Lung microvascular endothelial cell (primary cell): ENCODE measurements around the gene CD99. TPM values are rescaled to one million over a fixed set of nuclear protein-coding genes. Genes with fewer than 3 reads are reported as not detected.

ENCODE experiments used
- DNase-seq, 2 donors: peaks; one replicate each; pipeline versions ENCODE4 v3.0.0 to v3.0.0-alpha.2; 2010; ENCODE audit warnings: low read depth in 2 of 2
- total RNA-seq: library from RNA; depleted of rRNA; stranded (reverse); fragments of >200 nt; gene quantifications from 2 replicates; pipeline ENCODE4 v1.2.1, GENCODE V29; 2014

The CD99 gene
- total RNA-seq, 1 donor from 2014 or later, result 181 TPM

GRCh38 chrX:2698604-2699003 lies 7.5 kb downstream of the CD99 start:
- no peak for DNase-seq

GRCh38 chrX:2699959-2700358 lies 8.9 kb downstream of the CD99 start:
- no peak for DNase-seq

- DNase-seq, result no peak
Observed at GRCh38 chrX:2700405-2701320, 9.6 kb downstream of the CD99 start.

DNA sequence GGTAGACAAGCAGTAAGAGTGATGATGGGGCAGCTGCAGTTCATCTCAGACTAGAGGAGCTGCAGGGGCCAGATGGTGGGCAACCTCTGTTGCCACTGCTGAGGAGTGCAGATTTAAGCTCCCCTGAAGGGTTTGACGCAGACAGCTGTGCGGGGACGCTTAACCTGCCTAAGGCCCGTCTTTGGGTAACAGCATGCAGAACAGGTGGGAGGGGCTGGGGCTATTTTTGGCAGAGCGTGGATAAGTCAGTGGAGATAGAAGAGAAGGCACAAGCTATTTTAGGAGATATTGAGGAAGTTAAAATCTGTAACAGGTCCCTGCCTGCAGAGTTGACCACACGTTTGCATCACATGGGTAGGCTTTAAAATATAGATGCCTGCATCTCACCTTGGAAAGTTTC lies 10.5 kb downstream of the CD99 start:
- DNase-seq, result no peak

DNA sequence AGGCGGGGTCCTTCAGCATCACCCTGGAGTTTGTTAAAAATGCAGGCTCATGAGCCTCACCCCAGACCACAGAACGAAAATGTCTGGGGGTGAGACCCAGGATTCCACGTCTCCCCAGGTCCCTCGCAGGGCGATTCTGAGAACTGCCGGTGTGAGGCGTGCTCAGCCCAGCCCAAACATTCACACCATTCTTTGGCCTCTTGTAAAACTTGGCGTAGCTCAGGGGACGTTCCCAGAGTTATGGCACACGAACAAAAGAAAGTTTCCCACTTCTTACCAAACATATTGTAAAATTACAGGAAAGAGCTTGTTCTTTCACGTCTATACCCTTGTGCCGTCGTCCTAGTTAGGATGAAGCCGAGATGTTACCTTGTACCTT lies 12.9 kb downstream of the CD99 start:
- peak; percentile 69 to 74 for DNase-seq

GRCh38 chrX:2705046-2705832 lies 14.1 kb downstream of the CD99 start:
- peak; percentile 65 for DNase-seq

DNA sequence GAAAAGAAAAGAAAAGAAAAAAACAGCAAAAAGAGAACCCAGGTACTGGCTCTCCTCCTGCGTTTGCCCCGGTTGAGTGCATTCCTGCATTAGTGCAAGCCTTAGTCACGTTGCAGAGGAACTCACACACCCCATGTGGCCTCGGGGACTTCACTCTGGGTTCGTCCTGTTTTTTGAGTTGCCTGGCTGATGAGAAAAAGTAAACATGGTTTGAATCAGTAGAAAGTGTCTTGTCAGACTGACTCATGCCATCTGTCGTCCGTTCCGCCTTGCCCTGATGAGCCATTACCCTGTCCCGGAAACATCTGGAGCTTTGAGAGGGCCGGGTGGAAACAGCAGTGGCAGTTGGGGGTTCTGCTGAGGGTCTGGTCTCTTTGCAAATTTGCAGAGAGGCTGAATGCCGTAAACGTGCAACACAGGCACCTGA lies 16.3 kb downstream of the CD99 start:
- peak; percentile 92 to 95 for DNase-seq

- DNase-seq, result no peak
Observed at GRCh38 chrX:2708021-2708420, 16.9 kb downstream of the CD99 start.

DNA sequence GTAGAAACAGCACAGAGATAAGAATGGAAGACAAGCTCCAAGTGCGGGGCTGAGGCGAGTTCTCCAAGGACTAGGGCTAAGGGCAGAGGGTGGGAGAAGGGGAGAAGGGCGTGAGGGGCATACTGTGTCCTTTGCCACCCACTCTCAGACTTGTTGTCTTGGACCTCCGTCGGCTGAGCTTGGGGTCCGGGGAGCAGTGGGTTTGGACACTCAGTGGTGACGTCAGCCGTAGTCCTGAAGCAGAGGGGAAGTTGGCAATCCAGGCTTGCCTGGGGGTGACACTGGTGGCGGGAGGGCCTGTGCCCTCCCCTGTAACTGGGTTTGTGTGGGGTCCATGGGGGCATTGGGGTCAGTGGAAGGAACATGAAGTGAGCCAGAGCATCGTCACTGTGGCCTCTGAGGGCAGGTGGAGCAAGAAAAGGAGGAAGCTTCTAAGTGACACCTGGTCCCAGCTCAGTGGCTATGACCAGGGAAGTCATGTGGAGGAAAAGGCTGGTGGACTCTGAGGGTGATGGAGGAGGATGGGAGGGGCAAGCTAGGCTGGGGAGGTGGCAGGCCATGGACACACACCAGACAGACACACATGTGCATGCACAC lies 17.6 kb downstream of the CD99 start:
- DNase-seq, result no peak

- no peak for DNase-seq
Observed at GRCh38 chrX:2709556-2709955, 18.5 kb downstream of the CD99 start.

- peak; percentile 82 to 92 for DNase-seq
Observed at GRCh38 chrX:2710041-2710840, 19.1 kb downstream of the CD99 start.

DNA sequence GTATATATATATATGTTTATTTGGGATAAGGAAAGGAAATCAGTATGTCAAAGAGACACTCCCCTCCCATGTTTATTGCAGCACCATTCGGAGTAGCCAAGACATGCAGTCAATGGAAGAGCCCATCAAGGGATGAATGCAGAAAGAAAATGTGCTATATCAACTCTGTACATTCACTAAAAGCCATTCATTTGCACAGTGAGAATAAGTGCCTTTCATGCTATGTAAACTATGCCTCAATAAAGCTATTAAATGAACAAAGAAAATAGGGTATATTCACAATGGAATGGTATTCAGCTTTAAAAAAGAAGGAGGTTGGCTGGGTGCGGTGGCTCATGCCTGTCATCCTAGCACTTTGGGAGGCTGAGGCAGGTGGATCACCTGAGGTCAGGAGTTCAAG lies 20.3 kb downstream of the CD99 start:
- no peak for DNase-seq

DNA sequence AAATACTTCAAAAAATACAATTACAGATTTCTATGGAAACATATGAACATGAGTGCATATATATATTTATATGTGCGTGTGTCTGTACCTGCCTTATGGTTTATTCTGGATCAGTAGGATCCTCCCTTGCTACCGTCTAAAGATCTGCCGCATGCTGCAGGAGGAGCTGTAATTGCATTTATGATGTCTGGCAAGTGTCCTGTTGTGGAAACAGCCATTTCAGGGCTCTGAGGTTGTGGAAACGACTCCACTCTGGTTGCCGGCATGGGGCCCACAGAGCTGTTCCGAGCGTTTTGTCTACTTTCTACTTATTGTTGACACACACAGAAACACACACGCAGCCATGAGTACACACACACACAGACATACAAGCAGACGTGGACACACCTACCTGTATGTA lies 21.3 kb downstream of the CD99 start:
- no peak for DNase-seq

GRCh38 chrX:2712890-2713840 lies 22.1 kb downstream of the CD99 start:
- no peak for DNase-seq

DNA sequence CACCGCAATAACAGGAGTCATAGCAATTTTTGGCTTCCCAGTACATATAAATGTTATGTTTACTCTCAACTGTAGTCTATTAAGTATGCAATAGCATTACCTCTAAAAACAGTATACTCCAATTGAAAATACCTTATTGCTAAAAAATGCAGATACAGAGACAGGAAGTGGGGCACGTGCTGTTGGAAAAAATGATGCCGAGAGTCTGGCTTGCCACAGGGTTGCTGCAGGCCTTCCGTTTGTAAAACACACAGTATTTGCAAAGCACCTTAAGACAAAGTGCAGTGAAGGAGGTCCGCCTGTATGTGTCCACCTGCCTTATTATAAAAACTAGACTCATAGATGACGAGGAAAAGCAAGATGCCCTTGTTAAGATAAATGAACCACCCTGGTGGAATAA lies 23.5 kb downstream of the CD99 start:
- DNase-seq, result peak in 1 of 2 donors; percentile 68

GRCh38 chrX:2715066-2715600 lies 24.0 kb downstream of the CD99 start:
- no peak for DNase-seq

DNA sequence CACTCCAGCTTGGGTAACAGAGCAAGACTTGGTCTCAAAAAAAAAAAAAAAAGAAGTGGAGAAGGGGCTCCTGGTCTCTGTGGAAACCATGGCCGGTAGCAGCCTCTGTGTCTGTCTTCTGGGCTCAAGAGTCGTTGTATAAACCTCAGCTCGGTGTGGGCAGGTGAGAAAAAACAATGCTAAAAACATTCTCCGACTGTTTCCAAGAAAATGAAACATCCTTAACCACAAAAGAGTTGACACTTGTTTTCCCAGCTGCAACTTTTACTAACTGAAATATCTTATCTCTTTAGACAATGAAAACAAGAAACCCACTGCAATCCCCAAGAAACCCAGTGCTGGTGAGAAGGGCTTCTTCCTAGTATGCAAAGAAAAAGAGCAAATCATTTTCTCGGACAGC lies 26.2 kb downstream of the CD99 start:
- no peak for DNase-seq

GRCh38 chrX:2718821-2719220 lies 27.7 kb downstream of the CD99 start:
- no peak for DNase-seq

DNA sequence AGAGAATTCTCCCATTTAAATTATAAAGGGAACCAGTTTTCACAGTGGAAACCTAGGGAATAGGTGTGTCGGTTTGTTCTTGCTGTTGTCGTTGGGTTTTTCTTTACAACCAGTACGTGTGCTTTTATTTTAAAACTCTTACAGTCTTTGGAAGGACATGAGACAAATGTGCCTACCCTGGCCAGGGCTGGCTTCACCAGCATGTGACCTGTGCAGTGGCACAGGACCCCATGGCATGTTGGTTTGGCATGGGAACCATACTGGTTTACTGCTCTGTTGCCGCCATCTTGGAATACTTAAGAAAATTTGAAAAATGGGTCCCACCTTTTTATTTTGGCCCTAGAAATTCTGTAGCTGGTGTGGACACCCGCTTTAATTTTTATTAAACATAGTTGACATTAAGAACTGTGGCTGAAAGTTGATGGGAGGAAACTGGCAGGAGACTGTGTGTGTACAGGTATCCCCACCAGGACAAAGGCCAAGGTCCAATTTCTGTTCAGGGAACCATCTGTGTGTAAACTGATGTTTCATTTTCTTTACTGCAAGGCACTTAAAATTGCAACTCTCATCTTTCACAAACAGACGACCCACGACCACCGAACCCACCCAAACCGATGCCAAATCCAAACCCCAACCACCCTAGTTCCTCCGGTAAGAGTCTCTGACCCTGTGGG lies 28.8 kb downstream of the CD99 start:
- DNase-seq, result no peak
